ENCODE measurements around the gene STUB1.

The STUB1 gene

GRCh38 chr16:732332-732731 lies 52.1 kb downstream of the STUB1 start:
- Histone ChIP-seq H3K9ac (ENCODE audit: low read depth in 1 of 2, low read length in 2 of 2) (no peak overlapping the region), H3K27ac (ENCODE audit: low read depth in 2 of 2, low read length in 2 of 2) (no peak overlapping the region), H3K4me3 (ENCODE audit: low read length in 2 of 2) (no peak overlapping the region), H3K27me3 (ENCODE audit: control insufficient read depth in 2 of 2, insufficient read depth in 2 of 2, low read length in 2 of 2) (peaks cover 0 to 4% of the 10 kb centered on the region in 2 donors), H3K36me3 (ENCODE audit: control insufficient read depth in 2 of 2, insufficient read depth in 2 of 2, low read length in 2 of 2) (peaks cover 38 to 45% of the 10 kb centered on the region in 2 donors), H3K9me3 (ENCODE audit: control insufficient read depth in 2 of 2, low read length in 2 of 2) (no peaks in the 10 kb centered on the region), H3K4me1 (ENCODE audit: control insufficient read depth in 2 of 2, insufficient read depth in 2 of 2, low read length in 2 of 2) (peaks cover 7 to 8% of the 10 kb centered on the region in 2 donors)
